ENCODE data around the gene JPH3.

The JPH3 gene

DNA sequence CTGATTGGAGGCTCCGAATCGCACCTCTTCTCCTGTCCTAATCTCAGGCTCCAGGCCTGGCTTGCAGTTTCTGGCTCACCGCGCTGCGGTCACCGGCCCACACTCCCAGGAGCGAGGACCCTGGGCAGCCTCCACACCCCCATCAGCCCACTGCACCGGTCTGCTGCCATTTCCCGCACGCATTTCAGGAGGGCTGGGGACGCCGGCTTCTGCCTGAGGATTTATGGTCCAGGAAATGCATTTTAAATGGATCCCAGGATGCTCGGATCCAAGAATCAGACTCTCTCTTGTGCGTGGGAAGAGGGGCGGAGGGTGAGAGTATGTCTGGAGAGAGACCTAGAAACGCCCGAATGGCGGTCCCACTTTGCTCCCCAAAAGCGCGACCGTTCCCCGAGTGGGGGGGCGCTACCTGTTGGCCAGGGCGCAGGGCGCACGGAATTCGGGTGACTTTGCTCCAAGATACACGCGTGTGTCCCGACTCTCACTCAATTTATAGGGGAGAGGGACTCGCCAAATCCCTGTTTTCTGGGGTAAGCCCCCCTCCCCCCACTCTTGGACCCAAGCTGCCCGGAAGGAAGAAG lies 817 bp upstream of the JPH3 start:
- no peak for DNase-seq

DNA sequence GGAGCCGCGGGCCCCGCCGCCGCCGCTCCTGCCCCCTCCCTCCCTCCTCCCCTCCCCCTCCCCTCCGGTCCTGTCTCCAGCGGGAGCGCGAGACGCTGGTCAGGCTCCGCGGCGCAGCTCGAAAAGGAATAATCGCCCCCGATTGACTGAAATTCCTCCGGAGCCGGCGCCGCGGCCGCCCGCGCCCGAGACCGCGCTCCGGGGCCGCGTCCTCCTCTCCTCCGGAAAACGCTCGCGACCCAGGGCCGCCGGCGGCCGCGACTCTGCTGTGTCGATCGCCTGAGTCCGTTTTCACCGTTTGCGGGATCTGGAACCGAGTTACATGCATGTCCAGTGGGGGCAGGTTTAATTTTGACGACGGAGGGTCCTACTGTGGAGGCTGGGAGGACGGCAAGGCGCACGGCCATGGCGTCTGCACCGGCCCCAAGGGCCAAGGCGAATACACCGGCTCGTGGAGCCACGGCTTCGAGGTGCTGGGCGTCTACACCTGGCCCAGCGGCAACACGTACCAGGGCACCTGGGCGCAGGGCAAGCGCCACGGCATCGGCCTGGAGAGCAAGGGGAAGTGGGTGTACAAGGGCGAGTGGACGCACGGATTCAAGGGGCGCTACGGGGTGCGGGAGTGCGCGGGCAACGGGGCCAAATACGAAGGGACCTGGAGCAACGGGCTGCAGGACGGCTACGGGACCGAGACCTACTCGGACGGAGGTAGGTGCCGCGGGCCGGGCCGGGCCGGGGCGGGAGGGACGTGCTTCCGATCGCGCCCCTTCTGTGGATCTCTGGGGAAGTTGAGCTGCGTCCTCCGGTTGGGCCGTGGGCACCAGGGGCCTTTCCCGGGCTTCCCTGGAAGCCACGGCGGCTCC lies 744 bp downstream of the JPH3 start:
- no peak for DNase-seq

DNA sequence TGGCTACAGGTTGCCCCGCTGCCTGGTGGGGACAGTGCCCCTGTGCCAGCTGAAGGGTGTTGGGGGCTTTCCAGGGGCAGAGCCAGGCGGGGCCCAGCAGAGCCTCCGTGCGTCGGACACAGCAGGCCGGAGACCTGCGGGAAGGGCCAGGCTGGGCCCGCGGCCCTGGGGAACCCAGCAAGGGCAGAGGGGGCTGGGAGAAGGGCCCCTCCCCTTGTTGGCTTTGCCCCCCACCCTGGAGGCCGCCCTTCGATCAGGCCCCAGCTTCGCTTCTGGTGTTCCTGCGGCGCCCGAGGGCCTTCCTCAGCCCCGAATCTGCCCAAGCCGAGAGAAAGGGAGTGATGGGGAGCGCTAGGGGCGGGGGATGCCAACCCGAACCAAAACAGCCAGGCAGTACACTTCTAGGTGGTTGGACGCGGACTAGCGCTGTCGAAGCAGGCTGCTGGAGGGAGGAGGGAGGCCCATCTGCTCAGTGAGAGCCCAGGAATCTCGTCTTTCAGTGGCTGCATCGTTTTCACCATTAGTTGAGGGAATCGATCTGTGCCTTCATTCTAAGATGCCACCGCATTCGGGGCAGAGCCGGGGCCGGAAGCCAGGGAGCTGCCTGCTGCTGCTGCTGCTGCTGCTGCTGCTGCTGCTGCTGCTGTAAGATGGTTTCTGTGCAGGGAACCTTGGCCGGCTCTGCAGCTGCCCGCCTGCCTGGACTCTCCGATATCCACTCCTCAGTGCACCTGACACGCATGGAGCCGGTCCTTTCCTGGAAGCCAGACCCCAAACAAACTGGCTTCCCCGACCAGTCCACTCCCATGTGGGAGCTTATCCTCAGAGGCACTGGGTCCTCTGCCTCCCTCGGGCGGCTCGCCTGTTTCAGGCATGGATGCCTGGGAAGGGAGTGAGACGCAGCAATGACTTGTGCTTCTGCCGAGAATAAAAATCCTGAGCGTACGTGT lies 1.7 kb downstream of the JPH3 start:
- DNase-seq = no peak

DNA sequence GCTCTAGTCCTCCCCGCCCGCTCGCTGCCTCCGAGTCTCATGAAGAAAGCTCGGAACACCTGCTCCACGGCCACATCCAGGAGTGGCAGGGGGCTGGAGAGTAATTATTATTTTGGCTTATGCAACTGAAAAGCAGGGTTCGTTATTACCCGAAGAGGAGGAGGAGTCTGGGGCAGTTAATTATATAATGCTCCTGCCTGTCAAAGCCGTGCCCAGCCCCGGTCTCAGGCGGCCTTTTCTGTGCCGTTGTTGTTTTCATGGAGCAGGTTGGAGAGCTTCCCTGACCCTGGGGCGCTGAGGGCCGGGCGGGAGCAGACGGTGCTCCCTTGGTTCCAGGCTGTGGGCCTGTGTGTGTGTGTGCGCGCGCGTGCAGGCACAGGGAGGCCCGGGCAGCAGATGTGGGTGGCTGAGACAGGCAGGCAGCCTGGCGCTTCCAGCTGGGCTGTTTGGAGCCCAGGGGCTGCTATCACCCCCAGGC lies 2.4 kb downstream of the JPH3 start:
- no peak for DNase-seq

DNA sequence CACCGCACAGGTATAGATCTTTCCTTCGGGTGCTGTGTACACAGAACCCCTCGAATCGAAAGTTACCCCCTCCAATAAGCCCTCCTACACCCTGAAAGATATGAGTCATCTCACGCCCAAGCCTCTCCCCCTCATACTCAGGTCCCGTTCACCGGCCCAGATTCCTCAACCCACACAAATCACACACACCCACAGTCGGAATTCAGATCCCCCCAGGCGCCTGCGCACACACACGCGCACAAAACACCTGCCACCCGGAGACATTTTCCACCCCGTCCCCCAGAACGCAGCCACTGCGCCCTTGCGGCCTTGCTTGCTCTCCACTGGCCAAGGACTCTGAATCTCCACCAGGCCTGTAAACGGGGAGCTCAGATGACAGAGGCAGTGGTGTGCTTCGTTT lies 4.9 kb downstream of the JPH3 start:
- no peak for DNase-seq

DNA sequence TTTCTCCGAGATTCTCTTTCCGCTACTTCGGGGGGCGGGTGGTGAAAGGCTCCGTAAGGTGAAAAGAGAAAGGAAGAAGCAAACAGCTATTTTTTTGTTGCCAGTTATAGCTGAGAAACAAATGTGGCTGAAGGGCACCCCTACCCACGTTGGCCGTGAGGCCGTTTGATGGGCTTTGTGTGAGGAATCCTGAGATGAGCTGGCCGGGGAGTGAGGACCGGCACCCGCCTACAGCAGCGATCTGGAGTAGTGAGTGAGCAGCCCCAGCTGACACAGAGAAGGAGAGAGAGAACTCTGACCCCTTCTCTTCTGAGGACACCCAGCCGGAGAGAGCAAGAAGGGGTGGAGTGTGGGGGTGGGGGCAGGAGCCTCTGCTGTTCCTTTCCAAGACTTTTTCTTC lies 5.6 kb downstream of the JPH3 start:
- no peak for DNase-seq

DNA sequence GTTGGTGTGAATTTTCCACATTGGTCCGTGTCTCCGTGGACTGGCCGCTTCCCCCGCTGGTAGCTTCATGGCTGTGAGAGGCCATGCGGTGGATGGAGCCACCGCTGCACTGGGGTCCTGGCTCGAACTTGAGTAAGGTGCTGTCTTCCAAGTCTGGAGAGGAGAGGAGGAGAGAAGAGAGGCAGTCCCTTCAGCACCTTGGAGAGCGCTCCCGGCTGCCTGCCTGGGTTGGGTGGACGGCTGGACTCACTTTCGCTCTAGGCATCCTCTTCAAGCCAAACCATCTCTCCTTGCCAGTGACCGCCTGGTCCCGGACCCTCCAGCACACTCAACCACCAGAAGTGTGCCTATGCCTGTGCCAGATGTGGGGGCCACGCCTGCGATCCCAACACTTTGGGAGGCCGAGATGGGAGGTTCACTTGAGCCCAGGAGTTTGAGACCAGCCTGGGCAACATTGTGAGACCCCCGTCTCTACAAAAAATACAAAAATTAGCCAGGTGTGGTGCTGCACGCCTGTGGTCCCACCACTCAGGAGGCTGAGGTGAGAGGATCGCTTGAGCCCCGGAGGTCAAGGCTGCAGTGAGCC lies 6.2 kb downstream of the JPH3 start:
- DNase-seq = peak; percentile 27

DNA sequence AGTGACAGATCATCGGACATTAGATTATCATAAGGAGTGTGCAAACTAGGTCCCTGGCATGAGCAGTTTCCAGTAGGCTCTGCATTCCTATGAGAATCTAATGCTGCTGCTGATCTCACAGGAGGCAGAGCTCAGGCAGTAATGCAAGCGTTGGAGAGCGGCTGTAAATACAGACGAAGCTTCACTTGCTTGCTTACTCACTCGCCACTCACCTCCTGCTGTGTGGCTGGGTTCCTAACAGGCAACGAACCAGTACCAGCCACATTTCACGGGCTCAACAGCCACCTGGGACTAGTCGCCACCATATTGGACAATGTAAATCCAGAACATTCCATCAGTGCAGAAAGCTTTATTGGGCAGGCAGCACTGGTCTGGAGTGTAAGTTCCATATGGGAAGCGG lies 7.7 kb downstream of the JPH3 start:
- no peak for DNase-seq

DNA sequence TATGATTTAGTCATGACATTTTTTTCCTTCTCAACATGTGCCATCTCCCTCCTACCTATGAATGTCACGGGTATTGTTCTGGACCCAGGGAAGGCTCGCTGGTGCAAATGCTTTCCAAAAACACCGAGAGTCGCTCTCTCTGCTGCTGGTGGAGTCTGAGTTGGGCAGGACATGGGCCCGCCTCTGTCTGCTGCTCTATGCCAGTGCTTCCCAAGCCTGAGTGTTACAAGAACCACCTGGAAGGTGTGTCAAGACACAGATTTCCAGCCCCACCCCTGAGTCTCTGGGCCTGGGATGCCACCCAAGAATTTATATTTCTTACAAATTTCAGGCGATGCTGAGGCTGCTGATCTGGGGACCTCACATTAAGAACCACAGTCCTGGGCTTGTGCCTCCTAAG lies 9.1 kb downstream of the JPH3 start:
- no peak for DNase-seq

DNA sequence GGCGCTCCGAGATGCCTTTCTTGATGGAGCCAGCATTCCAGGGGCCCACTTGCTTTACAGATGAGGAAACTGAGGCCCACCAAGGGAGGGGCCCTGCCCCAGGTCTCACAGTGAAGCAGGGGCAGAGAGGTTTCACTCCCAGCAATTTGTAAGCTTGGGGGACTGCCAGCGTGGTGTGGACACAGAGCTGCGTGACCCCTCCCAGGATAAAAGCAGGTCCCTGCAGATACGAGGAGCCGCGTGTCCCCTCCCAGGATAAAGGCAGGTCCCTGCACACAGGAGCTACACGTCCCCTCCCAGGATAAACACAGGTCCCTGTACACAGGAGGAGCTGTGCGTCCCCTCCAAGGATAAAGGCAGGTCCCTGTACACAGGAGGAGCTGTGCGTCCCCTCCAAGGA lies 11.7 kb downstream of the JPH3 start:
- DNase-seq = no peak

DNA sequence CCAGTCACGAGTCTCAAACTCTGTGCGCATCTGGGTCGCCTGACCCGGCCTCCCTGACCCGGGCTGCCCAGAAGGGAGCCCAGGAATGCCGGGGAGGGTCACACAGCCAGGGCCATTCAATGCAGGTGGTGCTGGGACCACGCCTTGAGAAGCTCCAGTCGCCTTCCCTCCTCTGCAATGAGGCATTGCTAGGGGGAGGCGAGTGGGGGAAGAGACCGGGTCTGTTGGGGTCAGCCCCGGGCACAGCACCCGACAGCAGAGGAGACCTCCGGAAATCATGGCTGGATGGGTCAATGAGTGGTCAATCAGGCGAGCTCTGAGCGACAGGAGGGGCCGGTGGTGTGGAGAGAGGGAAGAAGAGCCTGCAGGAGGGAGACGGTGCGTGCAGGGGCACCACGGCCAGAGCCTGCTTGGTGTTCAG lies 13.3 kb downstream of the JPH3 start:
- no peak for DNase-seq

DNA sequence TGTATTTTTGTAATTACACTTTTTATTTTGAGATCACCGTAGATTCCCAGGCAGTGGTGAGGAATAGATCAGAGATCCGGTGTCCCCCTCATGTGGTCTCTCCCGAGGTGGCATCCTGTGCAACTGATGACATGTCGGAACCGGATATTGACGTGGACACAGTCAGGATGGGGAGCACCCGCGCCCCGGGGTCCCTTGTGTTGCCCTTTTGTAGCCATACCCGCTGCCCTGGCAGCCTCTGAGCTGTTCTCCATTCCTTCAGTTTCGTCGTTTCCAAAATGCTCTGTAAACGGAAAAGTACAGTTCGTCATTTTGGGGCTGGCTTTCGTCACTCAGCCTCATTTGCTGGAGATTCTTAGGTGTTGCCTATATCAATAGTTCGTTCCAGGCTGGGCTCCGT lies 14.2 kb downstream of the JPH3 start:
- DNase-seq = no peak

DNA sequence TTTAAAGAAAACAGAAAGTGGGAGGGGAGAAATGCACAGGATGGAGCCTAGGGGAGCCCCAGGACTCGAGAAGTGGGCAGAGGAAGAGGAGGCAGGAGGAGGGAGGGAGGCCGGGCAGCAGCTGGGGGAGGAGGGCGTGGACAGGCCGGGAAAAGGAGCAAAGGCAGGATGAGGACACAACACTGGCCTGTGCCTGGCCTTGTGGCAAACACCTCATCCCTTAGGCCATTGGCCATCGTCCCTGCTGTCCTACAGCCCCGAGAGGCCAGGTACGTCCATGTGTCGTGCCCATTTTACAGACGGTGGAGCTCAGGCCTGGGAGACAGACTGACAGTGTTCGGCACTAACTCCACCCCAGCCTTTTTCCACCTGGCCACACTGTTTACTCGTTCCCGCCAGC lies 15.9 kb downstream of the JPH3 start:
- DNase-seq = no peak

DNA sequence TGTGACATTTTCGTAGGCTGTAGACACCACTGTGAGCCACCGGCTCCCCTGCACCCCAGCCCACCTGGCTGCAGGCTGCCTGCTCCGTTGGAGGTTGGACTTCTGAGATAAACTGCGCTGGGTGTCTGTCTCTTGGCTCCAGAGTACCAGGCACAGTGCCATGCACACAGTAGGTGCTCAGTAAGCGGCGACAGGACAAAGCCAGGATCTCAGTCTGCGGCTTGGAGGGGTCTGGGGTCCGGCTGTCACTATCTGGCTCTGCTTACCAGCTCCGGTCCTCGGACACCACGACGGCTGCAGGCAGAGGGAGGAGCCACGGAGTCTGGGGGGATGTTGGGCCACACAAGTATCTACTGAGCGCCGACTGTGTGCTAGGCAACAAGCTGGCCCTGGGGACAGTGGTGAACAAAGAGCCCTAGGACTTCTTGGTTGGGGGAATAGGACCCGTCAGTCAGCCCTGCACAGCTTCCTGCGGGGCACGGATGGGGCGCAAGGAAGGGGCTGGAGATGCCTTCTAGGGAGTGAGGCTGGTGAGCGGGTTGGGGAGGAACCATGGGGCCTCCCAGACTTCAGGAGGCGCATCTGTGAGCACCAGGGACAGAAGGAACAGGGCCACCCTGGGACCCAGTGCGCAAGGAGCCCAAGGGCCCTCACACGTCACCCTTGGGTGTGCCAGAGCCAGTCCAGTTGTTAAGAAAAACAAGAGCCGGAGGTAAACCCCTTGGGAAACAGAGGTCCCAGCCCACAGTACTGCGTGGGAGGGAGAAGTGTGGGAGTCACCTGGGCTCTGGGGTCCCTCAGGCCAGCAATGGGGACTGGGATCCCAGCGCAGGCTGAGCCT lies 17.3 kb downstream of the JPH3 start:
- DNase-seq = no peak

DNA sequence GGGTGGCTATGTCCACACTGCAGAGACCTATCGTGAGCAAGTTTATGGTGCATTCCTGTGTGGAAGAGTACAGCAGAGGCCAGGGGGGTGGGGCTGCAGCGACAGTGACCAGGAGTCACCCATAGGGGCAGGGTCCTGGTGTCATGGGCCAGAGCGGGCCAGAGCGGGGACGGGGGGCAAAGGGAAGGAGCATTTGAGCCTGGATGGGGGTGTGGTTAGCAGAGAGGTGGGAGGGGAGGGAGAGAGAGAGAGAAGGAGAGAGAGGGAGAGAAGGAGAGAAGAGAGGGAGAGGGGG lies 17.8 kb downstream of the JPH3 start:
- no peak for DNase-seq

DNA sequence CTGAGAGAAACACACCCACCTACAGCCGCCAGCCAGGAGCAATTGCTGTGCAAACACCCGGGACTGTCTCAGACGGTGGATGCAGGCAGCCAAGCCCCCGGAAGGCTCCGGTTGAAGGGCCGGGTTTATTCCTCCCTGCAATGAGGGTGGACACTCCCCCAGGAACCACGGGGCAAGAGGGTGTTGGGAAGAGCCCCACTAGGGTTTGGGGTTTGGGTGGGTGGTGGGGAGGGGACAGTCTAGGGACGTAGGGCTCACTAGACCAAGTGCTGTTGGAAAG lies 19.2 kb downstream of the JPH3 start:
- no peak for DNase-seq

DNA sequence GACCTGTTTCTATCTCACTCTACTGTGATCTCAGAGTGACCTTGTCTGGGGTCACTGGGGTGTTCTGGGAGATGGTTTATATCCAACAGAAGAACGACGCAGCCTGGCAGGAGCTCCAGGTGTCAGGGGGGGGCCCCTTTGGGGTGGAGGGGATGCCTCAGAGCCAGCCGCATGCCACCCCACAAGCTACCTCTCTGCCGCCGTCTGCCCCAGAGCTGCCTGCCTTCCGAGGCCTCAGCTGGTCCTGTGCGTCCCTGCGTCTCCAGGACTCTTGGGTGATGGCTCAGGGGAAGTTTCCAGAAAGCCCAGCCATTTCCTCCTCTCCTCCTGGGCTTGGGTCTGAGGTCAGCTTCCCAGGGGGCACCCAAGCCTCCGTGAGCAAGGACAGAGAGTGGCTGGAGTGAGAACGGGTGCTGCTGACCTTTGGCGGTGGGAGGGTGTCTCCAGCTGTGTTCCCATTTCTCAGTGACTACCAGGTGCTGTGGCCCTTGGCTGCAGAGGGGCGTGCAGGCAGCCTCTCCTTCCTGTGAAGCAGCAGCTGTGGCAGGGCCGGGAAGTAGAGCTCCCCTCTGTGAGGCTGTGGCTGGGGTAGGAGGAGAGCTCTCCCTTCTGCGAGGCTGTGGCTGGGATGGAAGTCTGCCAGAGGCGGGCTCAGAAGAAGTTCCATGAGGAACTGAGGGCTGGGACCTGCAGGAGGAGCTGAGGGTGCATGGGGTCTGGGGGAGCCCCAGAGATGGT lies 19.8 kb downstream of the JPH3 start:
- DNase-seq = no peak

DNA sequence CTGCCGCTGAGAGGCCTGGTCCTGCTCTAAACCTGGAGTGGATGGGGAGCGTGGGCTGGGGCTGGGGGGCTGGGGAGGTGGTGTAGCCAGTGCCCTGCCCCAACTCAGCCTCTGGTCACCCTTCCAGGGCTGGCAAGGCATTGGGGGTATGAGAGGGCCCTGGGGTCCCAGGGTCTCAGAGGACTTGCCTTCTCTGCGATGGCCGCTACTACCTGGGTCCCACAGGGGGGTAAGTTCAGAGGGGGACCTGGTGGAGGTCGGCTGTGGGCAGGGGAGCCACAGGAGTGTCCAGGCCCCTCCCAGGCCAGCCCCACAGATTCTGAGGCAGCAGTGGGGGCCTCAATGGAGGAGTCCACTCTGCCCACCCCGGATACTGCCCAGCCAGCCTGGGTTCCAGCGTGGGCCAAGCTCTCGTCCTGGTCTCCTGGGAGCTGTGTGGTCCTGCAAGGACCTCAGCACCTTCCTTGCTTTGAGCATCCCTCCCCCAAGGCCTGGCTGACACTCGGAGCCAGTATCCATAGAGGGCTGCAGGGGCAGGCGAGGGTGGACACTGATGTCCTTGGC lies 20.5 kb downstream of the JPH3 start:
- no peak for DNase-seq

DNA sequence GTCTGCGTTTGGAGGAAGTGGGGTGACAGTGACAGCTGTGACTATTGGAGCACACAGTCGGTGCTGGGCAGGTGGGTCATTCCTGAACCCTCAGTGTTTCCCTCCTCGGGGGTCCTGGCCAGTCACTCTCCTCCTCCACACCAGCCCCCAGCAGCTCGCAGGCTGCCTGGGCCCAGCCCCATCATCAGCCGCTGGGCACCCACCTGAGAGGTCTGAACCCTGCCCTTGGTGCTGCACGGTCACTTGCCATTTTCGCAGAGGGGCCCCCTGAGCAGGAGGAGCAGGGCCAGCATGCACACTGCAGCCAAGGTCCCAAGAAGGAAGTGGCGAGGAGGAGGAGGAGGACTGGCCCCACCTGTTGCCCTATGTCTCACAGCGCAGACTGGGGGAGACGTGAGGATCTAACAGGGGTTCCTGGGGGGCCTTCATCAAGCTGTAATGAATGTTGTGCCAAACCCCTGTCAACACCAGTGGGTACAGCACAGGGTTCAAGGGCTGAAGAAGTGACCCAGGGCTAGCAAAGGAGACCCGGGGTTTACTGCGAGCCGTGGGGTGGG lies 23.0 kb downstream of the JPH3 start:
- DNase-seq = no peak

DNA sequence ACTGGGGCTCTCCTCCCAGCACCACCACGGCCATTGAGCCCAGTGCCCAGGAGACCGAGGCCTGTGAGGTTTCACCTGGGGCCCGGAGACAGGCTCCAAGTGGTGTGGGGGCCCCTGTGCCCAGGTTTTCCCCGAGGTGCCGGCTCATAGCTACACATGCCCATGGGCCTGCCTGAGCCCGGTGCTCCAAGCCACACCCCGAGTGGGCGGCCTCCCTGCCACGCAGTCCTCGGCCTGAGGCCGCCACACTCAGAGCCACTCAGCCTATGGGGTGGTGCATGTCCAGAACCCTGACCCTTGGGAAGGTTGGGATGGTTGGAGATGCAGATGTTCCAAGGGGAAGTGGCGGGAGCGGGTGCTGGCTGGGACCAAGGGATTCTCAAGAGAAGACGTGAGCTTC lies 24.1 kb downstream of the JPH3 start:
- no peak for DNase-seq

DNA sequence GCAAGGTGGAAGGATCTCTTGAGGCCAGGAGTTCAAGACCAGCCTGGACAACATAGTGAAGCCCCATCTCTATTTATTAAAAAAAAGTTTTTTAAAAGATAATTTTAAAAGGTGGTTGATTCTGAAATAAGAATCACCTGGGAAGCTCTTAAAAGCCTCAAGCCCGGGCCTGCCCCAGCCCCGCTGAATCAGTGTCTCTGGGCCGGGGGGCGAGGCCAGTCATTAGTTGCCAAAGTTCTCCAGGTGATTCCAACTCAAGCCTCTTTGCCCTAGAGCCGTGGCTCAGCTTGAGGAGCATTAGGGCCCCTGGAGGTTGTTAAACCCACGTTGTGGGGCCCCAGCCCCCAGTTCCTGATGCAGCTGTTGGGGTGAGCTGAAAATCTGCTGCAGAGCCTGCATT lies 24.6 kb downstream of the JPH3 start:
- DNase-seq = no peak

Measured in stimulated activated CD4-positive, alpha-beta T cell treated with anti-CD3 and anti-CD28 coated beads, Interleukin-4, amount 100 ng/mL, for 24 hours (primary cell).